SU-DHL-6 (cell line): ENCODE measurements around the gene PDE3A.

Source experiments
- H2AFZ ChIP-seq: fragments of 200-600 bp; sonication (generic); 2 replicates; pipeline ENCODE4 v1.6.1; 2014; ENCODE audit warnings: low read depth, mild to moderate bottlenecking, moderate library complexity, mixed read lengths, antibody characterized with exemption, low read length; ENCODE audit not compliant: severe bottlenecking
- H3F3A ChIP-seq: fragments of 200-600 bp; shearing (Covaris generic); 2 replicates; pipeline ENCODE4 v1.6.0; 2016; ENCODE audit warnings: antibody characterized with exemption, mild to moderate bottlenecking; ENCODE audit not compliant: insufficient read depth
- H3K27ac ChIP-seq: fragments of 200-600 bp; sonication (generic); 2 replicates; pipeline ENCODE4 v1.5.1; 2016; ENCODE audit warnings: low read depth, mild to moderate bottlenecking, low read length, moderate library complexity, mixed read lengths
- H3K27me3 ChIP-seq: fragments of 200-600 bp; sonication (generic), shearing (Covaris generic); 2 replicates; pipeline ENCODE4 v1.6.0; 2014; ENCODE audit warnings: mild to moderate bottlenecking, low read length
- H3K36me3 ChIP-seq: fragments of 200-600 bp; sonication (generic); 2 replicates; pipeline ENCODE4 v1.6.1; 2014; ENCODE audit warnings: mild to moderate bottlenecking, low read length, mixed read lengths
- H3K4me2 ChIP-seq: fragments of 300-600, 200-600 bp; shearing (Covaris generic), sonication (generic); 2 replicates; pipeline ENCODE4 v1.6.0; 2014; ENCODE audit warnings: low read length, low read depth, mild to moderate bottlenecking; ENCODE audit not compliant: poor library complexity, severe bottlenecking
- H3K4me3 ChIP-seq: fragments of 200-600 bp; sonication (generic); 2 replicates; pipeline ENCODE4 v1.5.1; 2014; ENCODE audit warnings: antibody characterized with exemption, low read length, mild to moderate bottlenecking, mixed read lengths; ENCODE audit not compliant: insufficient read depth, poor library complexity, severe bottlenecking
- H3K79me2 ChIP-seq: fragments of 200-600 bp; sonication (generic); 2 replicates; pipeline ENCODE4 v1.6.1; 2014; ENCODE audit warnings: mild to moderate bottlenecking, low read length, moderate library complexity; ENCODE audit not compliant: insufficient read depth
- H3K9ac ChIP-seq: fragments of 200-600 bp; sonication (generic); 2 replicates; pipeline ENCODE4 v1.7.0; 2014; ENCODE audit warnings: mild to moderate bottlenecking, low read length
- H3K9me2 ChIP-seq: fragments of 200-600 bp; sonication (generic); replicated peaks from 2 replicates; pipeline ENCODE4 v1.6.1; 2014; ENCODE audit warnings: low read length; ENCODE audit not compliant: insufficient read depth
- H3K9me3 ChIP-seq: fragments of 200-600 bp; sonication (generic); 2 replicates; pipeline ENCODE4 v1.6.1; 2014; ENCODE audit warnings: low read length, mixed read lengths; ENCODE audit not compliant: insufficient read depth
- H4K20me1 ChIP-seq: fragments of 200-600 bp; sonication (generic); 2 replicates; pipeline ENCODE4 v1.6.1; 2014; ENCODE audit warnings: low read depth, mild to moderate bottlenecking, antibody characterized with exemption, low read length, moderate library complexity, mixed read lengths
- EZH2phosphoT487 ChIP-seq: fragments of 200-600 bp; sonication (generic), shearing (Covaris generic); conservative IDR thresholded peaks from 2 replicates; pipeline ENCODE4 v1.6.1; 2018; ENCODE audit warnings: mild to moderate bottlenecking, antibody characterized with exemption, low read length, moderate library complexity, mixed read lengths
- TF ChIP-seq, protein P1 (sequence below): fragments of 200-600 bp; sonication (generic); IDR thresholded peaks from one replicate; pipeline ENCODE4 v1.5.1; 2017; ENCODE audit warnings: antibody characterized with exemption, mild to moderate bottlenecking, low read length, moderate library complexity; ENCODE audit not compliant: insufficient read depth, poor library complexity, severe bottlenecking

Gene PDE3A

DNA sequence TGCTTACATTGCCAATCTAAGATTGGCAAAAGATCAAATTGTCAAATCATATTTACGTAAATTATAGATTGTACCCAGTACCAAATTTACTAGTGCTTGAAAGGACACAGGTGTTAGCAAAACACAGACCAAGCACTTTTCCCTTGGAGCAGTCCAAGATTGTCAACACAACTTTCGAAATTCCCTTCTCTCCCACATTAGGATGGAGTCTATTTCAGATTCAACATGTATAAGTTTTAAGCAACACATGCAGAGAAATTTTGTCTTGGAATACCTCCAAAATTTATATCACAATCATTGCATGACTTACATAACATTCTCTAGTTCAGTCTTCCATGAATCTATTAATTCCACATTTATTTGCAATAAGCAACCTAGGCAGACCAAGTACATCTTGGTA lies 251.9 kb downstream of the PDE3A start:
- no peaks in the 10 kb centered on the region for H3K9me3 ChIP-seq
- no peak overlapping the region for H3K27ac ChIP-seq
- H3K36me3 ChIP-seq, result no peaks in the 10 kb centered on the region
- H3F3A ChIP-seq, result no peaks in the 10 kb centered on the region
- TF ChIP-seq EZH2phosphoT487, result no peak
- TF ChIP-seq, protein P1, sequence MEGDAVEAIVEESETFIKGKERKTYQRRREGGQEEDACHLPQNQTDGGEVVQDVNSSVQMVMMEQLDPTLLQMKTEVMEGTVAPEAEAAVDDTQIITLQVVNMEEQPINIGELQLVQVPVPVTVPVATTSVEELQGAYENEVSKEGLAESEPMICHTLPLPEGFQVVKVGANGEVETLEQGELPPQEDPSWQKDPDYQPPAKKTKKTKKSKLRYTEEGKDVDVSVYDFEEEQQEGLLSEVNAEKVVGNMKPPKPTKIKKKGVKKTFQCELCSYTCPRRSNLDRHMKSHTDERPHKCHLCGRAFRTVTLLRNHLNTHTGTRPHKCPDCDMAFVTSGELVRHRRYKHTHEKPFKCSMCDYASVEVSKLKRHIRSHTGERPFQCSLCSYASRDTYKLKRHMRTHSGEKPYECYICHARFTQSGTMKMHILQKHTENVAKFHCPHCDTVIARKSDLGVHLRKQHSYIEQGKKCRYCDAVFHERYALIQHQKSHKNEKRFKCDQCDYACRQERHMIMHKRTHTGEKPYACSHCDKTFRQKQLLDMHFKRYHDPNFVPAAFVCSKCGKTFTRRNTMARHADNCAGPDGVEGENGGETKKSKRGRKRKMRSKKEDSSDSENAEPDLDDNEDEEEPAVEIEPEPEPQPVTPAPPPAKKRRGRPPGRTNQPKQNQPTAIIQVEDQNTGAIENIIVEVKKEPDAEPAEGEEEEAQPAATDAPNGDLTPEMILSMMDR, result no peak
- H3K9ac ChIP-seq, result no peak overlapping the region
- no peak overlapping the region for H2AFZ ChIP-seq
- H4K20me1 ChIP-seq, result no peaks in the 10 kb centered on the region
- H3K4me3 ChIP-seq, result no peak overlapping the region
- no peak overlapping the region for H3K4me2 ChIP-seq
- H3K27me3 ChIP-seq, result no peaks in the 10 kb centered on the region
- H3K79me2 ChIP-seq, result no peaks in the 10 kb centered on the region
- no peaks in the 10 kb centered on the region for H3K9me2 ChIP-seq

DNA sequence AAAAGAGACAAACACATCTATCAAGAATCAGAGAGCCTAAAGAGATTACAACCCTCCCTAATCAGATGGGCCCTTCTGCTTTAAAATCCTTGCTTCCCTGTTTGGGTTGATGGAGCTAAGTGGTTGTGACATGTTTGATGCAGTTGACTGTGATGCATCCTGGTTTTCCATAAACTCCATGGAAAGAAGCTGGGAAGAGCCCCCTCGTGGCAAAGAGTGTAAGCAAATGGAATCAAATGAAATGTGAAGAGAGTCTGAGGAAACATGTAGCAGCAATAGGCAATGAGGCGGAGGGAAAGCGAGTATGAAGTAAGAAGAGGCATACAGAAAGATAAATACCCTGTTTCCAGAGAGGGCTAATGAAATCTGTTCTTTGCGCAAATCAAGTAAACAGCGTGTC lies 256.4 kb downstream of the PDE3A start:
- Histone ChIP-seq H3K9me2 (no peaks in the 10 kb centered on the region), H3K4me3 (no peak overlapping the region), H3K36me3 (no peaks in the 10 kb centered on the region), H3K9me3 (no peaks in the 10 kb centered on the region), H3K27ac (no peak overlapping the region), H3K27me3 (no peaks in the 10 kb centered on the region), H3K4me2 (no peak overlapping the region), H3K9ac (no peak overlapping the region), H2AFZ (no peak overlapping the region), H4K20me1 (no peaks in the 10 kb centered on the region), H3K79me2 (no peaks in the 10 kb centered on the region), H3F3A (no peaks in the 10 kb centered on the region)
- TF ChIP-seq, protein P1, result no peak
- TF ChIP-seq EZH2phosphoT487, result no peak

DNA sequence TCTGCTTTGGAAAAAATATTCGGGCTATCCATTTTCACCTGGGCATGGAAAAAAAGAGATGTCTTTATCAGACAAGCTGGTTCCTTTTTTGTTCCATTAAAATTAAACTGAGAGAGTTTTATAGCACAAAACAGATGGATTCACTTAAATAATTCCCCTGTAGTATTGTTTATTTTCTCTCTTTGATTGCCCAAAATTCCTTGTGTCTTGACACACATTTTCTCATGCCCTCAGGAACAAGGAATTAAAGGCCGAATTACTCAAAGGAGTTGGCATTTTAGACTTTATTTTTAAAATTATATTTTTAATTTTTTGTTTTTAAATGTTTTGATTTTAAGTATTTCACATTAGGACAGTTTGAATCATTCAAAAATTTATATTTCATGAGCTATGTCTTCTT lies 257.2 kb downstream of the PDE3A start:
- TF ChIP-seq, protein P1, result no peak
- TF ChIP-seq EZH2phosphoT487, result no peak
- H3K4me3 ChIP-seq, result no peak overlapping the region

More for the DNA sequence above, 257.2 kb downstream of the PDE3A start:
- Histone ChIP-seq H3F3A (no peaks in the 10 kb centered on the region), H3K79me2 (no peaks in the 10 kb centered on the region), H3K9me3 (no peaks in the 10 kb centered on the region), H2AFZ (no peak overlapping the region), H3K27ac (no peak overlapping the region), H3K4me2 (no peak overlapping the region), H3K27me3 (no peaks in the 10 kb centered on the region), H4K20me1 (no peaks in the 10 kb centered on the region), H3K36me3 (no peaks in the 10 kb centered on the region), H3K9ac (no peak overlapping the region), H3K9me2 (no peaks in the 10 kb centered on the region)
